ENCODE results near the gene MAPKAPK3. TPM values are rescaled to one million over a fixed set of nuclear protein-coding genes. Genes with fewer than 3 reads are reported as not detected.

The MAPKAPK3 gene
- total and polyA plus RNA-seq, 7 experiments from 2014 or later: 26.7 to 196 (median 53.4) TPM

DNA sequence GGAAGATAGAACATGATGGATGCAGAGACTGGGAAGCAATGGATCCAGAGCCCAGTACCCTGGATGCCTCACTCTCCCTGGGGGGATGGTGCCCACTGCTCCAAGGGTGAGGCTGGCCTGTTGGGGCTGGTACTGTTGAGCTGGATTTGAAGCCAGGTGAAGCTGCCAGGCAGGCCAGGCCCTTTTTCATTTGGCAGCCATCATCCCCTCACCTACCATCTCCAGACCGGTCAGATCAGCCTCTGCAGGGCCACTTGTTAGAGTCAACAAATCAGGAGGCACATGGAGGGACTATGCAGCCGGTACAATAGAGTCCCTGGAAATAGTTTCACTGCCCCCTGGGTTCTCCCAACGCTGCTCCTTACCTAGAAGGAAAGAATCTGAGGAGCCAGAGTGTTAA lies 5.9 kb downstream of the MAPKAPK3 start:
- Mint-ChIP-seq H3K27me3 (no peaks in the 10 kb centered on the region), H3K4me1 (peaks cover 71 to 97% (median 90%) of the 10 kb centered on the region in 7 donors), H3K4me3 (peak overlapping the region in 6 of 10 donors; percentile 21 to 85 (median 76)), H3K36me3 (peaks cover 0 to 59% (median 4%) of the 10 kb centered on the region in 5 donors), H3K9me3 (peaks cover 0 to 4% (median 0%) of the 10 kb centered on the region in 11 donors), H3K27ac (peak overlapping the region; percentile 63 to 91 (median 87))
- ChIA-PET POLR2A (interaction anchor here (1.7 kb wide), 1 partner anchor 273 kb away, joined by 3 read pairs; the partner anchor contains the start of genes CYB561D2 and NPRL2), CTCF (interaction anchor here (0.6 to 1.9 kb wide), 4 partner anchors 9 to 878 kb away, joined by 3 to 6 read pairs (median 3); no protein-coding TSS in a partner anchor)
- DNase-seq (no peak), ATAC-seq (no peak)
- Histone ChIP-seq H3K4me3 (ENCODE audit: low read length) (no peak overlapping the region), H3K27ac (ENCODE audit: low read depth, low read length) (peak overlapping the region; percentile 64), H3K36me3 (ENCODE audit: control insufficient read depth in 2 of 3, insufficient read depth in 3 of 3, low read length in 3 of 3) (peaks cover 0 to 7% (median 0%) of the 10 kb centered on the region in 3 experiments), H3K27me3 (ENCODE audit: control insufficient read depth in 2 of 2, insufficient read depth in 2 of 2, low read length in 2 of 2) (no peaks in the 10 kb centered on the region), H3K4me1 (ENCODE audit: control insufficient read depth in 2 of 2, insufficient read depth in 2 of 2, low read length in 2 of 2) (peaks cover 68 to 71% of the 10 kb centered on the region in 2 donors), H3K9me3 (ENCODE audit: control insufficient read depth in 2 of 3, low read length in 3 of 3) (no peaks in the 10 kb centered on the region)
- intact Hi-C loops (cut with micrococcal nuclease): no loop called here

GRCh38 chr3:50623840-50624474 lies 7.0 kb downstream of the MAPKAPK3 start:
- intact Hi-C loops (cut with micrococcal nuclease): no loop called here
- Mint-ChIP-seq H3K9me3 (peaks cover 0 to 4% (median 0%) of the 10 kb centered on the region in 11 donors), H3K27me3 (no peaks in the 10 kb centered on the region), H3K27ac (peak overlapping the region; percentile 63 to 91 (median 87)), H3K4me1 (peaks cover 69 to 97% (median 91%) of the 10 kb centered on the region in 7 donors), H3K4me3 (peak overlapping the region; percentile 69 to 85 (median 78)), H3K36me3 (peaks cover 0 to 55% (median 4%) of the 10 kb centered on the region in 5 donors)
- ATAC-seq: no peak
- H3K4me3 ChIP-seq (ENCODE audit: low read length): peak overlapping the region; percentile 15
- ChIA-PET POLR2A (interaction anchor here (0.6 to 1.7 kb wide), 5 partner anchors 9 to 762 kb away, joined by 3 to 6 read pairs (median 3); partner anchors contain the start of genes CYB561D2 and NPRL2), CTCF (interaction anchor here (0.7 to 1.8 kb wide), 4 partner anchors 9 to 29 kb away, joined by 3 to 7 read pairs (median 4); no protein-coding TSS in a partner anchor)
- peaks cover 0 to 7% (median 0%) of the 10 kb centered on the region in 3 experiments for H3K36me3 ChIP-seq (ENCODE audit: control insufficient read depth in 2 of 3, insufficient read depth in 3 of 3, low read length in 3 of 3)
- no peaks in the 10 kb centered on the region for H3K9me3 ChIP-seq (ENCODE audit: control insufficient read depth in 2 of 3, low read length in 3 of 3)
- peak in 4 of 9 donors; percentile 35 to 62 (median 42) for DNase-seq
- H3K27me3 ChIP-seq (ENCODE audit: control insufficient read depth in 2 of 2, insufficient read depth in 2 of 2, low read length in 2 of 2): no peaks in the 10 kb centered on the region
- H3K4me1 ChIP-seq (ENCODE audit: control insufficient read depth in 2 of 2, insufficient read depth in 2 of 2, low read length in 2 of 2): peaks cover 65 to 72% of the 10 kb centered on the region in 2 donors
- H3K27ac ChIP-seq (ENCODE audit: low read depth, low read length): peak overlapping the region; percentile 64

DNA sequence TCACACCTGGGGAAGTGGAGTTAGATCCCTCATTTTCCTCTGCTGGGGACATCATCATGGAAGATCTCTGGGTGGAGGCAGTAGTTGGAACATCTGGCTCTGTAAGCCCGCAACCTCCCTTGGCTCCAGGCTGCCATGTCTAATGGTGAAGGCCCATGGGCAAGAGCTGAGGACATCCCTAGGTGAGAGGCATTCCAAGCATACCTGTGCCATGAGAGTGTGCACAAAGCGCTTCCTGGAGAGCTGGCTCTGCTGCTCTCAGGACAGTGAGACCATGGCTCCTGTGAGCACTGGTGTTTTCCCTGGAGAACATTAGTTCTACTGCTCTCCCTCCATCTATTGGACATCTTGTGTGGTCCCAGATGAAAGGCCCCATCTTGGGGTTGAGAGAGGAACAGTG lies 7.7 kb downstream of the MAPKAPK3 start:
- POLR2A ChIA-PET: interaction anchor here (1.7 kb wide), 2 partner anchors 8 to 274 kb away, joined by 3 to 6 read pairs; partner anchors contain the start of genes CYB561D2 and NPRL2
- Mint-ChIP-seq H3K27me3 (no peaks in the 10 kb centered on the region), H3K36me3 (peaks cover 0 to 48% (median 5%) of the 10 kb centered on the region in 5 donors), H3K9me3 (peaks cover 0 to 4% (median 0%) of the 10 kb centered on the region in 11 donors), H3K27ac (peak overlapping the region; percentile 46 to 91 (median 87)), H3K4me3 (peak overlapping the region; percentile 69 to 85 (median 78)), H3K4me1 (peaks cover 68 to 97% (median 91%) of the 10 kb centered on the region in 7 donors)
- Histone ChIP-seq H3K4me1 (ENCODE audit: control insufficient read depth in 2 of 2, insufficient read depth in 2 of 2, low read length in 2 of 2) (peaks cover 60 to 68% of the 10 kb centered on the region in 2 donors), H3K27me3 (ENCODE audit: control insufficient read depth in 2 of 2, insufficient read depth in 2 of 2, low read length in 2 of 2) (no peaks in the 10 kb centered on the region), H3K9me3 (ENCODE audit: control insufficient read depth in 2 of 3, low read length in 3 of 3) (no peaks in the 10 kb centered on the region), H3K27ac (ENCODE audit: low read depth, low read length) (no peak overlapping the region), H3K36me3 (ENCODE audit: control insufficient read depth in 2 of 3, insufficient read depth in 3 of 3, low read length in 3 of 3) (peaks cover 0 to 7% (median 0%) of the 10 kb centered on the region in 3 experiments), H3K4me3 (ENCODE audit: low read length) (peak overlapping the region; percentile 4)
- ATAC-seq (no peak), DNase-seq (no peak)
- intact Hi-C loops (cut with micrococcal nuclease): no loop called here
- CTCF ChIA-PET: interaction anchor here (0.7 to 1.8 kb wide), 4 partner anchors 10 to 28 kb away, joined by 3 to 7 read pairs (median 4); no protein-coding TSS in a partner anchor

DNA sequence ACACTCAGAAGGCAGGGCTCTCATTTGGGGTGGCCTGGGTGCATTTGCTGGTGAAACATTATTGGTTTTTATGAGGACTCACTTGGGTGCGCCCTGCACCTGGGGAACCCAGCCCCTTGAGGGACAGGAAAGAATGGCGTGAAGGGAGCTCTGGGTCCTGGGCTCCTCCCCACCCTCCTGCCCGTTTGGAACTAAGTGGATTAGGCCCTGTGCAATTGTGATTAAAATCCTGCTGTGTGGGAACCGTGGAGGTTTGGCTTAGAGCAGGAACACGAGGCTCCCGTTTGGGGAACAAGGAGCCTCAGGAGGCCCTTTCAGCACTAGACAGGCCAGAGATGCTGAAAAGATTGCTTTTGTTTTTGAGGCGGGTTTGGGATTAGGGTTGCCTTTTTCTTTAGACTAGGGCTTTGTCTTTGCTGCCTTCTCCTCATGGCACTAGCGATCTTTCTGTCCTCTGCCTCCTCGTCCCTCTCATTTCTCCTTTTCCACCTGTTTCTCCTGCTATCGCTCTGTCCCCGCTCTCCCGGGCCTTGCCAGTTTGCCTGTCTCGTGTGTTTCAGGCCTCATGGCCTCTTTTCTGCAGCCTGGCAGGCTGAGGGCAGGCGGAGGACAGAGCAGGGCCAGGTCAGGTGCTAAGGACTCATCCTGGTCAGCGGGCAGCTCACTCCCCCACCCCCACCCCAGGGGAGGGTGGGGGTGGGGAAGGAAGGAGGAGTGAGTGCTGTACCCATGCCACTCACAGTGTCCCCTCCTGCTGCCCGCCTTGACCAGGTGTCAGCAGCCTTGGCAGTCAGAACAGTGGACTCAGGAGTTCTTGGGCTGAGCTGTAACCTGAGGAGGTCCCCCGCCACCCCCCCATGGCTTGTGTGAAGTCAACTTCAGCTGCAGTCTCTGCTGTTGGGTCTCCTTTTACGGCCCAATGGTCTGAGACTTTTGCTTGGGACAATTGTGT lies 8.6 kb downstream of the MAPKAPK3 start:
- ATAC-seq (no peak), DNase-seq (no peak)
- Mint-ChIP-seq H3K9me3 (peaks cover 0 to 2% (median 0%) of the 10 kb centered on the region in 11 donors), H3K27me3 (no peaks in the 10 kb centered on the region), H3K27ac (peak overlapping the region; percentile 46 to 91 (median 82)), H3K4me3 (peak overlapping the region in 8 of 10 donors; percentile 29 to 85 (median 68)), H3K4me1 (peaks cover 68 to 97% (median 91%) of the 10 kb centered on the region in 7 donors), H3K36me3 (peaks cover 0 to 41% (median under 1%) of the 10 kb centered on the region in 5 donors)
- Histone ChIP-seq H3K36me3 (ENCODE audit: control insufficient read depth in 2 of 3, insufficient read depth in 3 of 3, low read length in 3 of 3) (peaks cover 0 to 7% (median 0%) of the 10 kb centered on the region in 3 experiments), H3K27me3 (ENCODE audit: control insufficient read depth in 2 of 2, insufficient read depth in 2 of 2, low read length in 2 of 2) (no peaks in the 10 kb centered on the region), H3K27ac (ENCODE audit: low read depth, low read length) (no peak overlapping the region), H3K4me1 (ENCODE audit: control insufficient read depth in 2 of 2, insufficient read depth in 2 of 2, low read length in 2 of 2) (peaks cover 59 to 66% of the 10 kb centered on the region in 2 donors), H3K4me3 (ENCODE audit: low read length) (peak overlapping the region; percentile 4), H3K9me3 (ENCODE audit: control insufficient read depth in 2 of 3, low read length in 3 of 3) (no peaks in the 10 kb centered on the region)
- ChIA-PET POLR2A (interaction anchor here (1.7 kb wide), 1 partner anchor 7 kb away, joined by 6 read pairs; no protein-coding TSS in a partner anchor), CTCF (interaction anchor here (1.4 to 3.4 kb wide), 3 partner anchors 8 to 24 kb away, joined by 5 to 14 read pairs (median 7); no protein-coding TSS in a partner anchor)
- intact Hi-C loops (cut with micrococcal nuclease): no loop called here

DNA sequence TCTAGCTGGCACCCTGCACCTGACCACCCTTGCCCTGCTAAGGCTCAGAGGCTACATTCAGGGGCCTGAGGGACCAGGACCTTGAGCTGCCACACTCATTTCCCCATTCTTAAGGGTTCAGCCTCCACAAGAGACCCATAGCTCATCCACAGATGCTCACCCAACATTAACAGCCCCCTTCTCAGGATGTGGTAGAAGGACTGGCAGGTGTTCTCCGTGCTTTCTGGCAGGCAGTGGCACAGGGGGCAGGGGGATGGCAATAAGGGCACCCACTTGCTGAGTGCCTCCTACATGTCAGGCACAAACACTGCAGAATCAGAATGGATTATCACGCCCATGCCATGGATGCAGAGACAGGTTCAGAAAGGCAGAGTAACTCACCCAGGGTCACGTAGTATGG lies 9.4 kb downstream of the MAPKAPK3 start:
- ATAC-seq (no peak), DNase-seq (no peak)
- Histone ChIP-seq H3K27ac (ENCODE audit: low read depth, low read length) (no peak overlapping the region), H3K27me3 (ENCODE audit: control insufficient read depth in 2 of 2, insufficient read depth in 2 of 2, low read length in 2 of 2) (no peaks in the 10 kb centered on the region), H3K9me3 (ENCODE audit: control insufficient read depth in 2 of 3, low read length in 3 of 3) (no peaks in the 10 kb centered on the region), H3K36me3 (ENCODE audit: control insufficient read depth in 2 of 3, insufficient read depth in 3 of 3, low read length in 3 of 3) (peaks cover 0 to 7% (median 0%) of the 10 kb centered on the region in 3 experiments), H3K4me1 (ENCODE audit: control insufficient read depth in 2 of 2, insufficient read depth in 2 of 2, low read length in 2 of 2) (peaks cover 58 to 68% of the 10 kb centered on the region in 2 donors), H3K4me3 (ENCODE audit: low read length) (no peak overlapping the region)
- intact Hi-C loops (cut with micrococcal nuclease): no loop called here
- Mint-ChIP-seq H3K36me3 (peaks cover 0 to 34% (median 0%) of the 10 kb centered on the region in 5 donors), H3K4me1 (peaks cover 71 to 99% (median 93%) of the 10 kb centered on the region in 7 donors), H3K27ac (peak overlapping the region in 6 of 9 donors; percentile 15 to 86 (median 30)), H3K4me3 (peak overlapping the region in 4 of 10 donors; percentile 19 to 32 (median 30)), H3K27me3 (no peaks in the 10 kb centered on the region), H3K9me3 (peaks cover 0 to 2% (median 0%) of the 10 kb centered on the region in 11 donors)
- POLR2A ChIA-PET: no interaction called here
- CTCF ChIA-PET: interaction anchor here (0.8 to 3.4 kb wide), 3 partner anchors 9 to 11 kb away, joined by 3 to 14 read pairs (median 5); no protein-coding TSS in a partner anchor

Data from naive thymus-derived CD4-positive, alpha-beta T cell (primary cell).